Thymus (tissue), 11 donors: ENCODE data around the gene NDFIP1. TPM values are rescaled to one million over a fixed set of nuclear protein-coding genes. Genes with fewer than 3 reads are reported as not detected.

Experiments used
- DNase-seq, 9 donors: peaks; one replicate each; pipeline ENCODE4 v3.0.0-alpha.2; 2013; ENCODE audit warnings: low spot score in 9 of 9, low read depth in 6 of 9, missing footprints in 1 of 9
- H3K27ac ChIP-seq, 2 donors: one replicate each; pipeline ENCODE4 v1.5.1; 2013; ENCODE audit warnings: control low read depth in 1 of 2, low read depth in 1 of 2, low read length in 1 of 2, mild to moderate bottlenecking in 1 of 2, moderate library complexity in 1 of 2
- H3K27me3 ChIP-seq, 2 donors: one replicate each; pipeline ENCODE4 v1.5.1; 2013; ENCODE audit warnings: low read length in 1 of 2; ENCODE audit not compliant: control insufficient read depth in 2 of 2, insufficient read depth in 1 of 2
- H3K36me3 ChIP-seq, 2 donors: one replicate each; pipeline ENCODE4 v1.5.1; 2013; ENCODE audit warnings: low read length in 1 of 2, mild to moderate bottlenecking in 1 of 2, moderate library complexity in 1 of 2; ENCODE audit not compliant: control insufficient read depth in 2 of 2, insufficient read depth in 2 of 2
- H3K4me1 ChIP-seq, 2 donors: one replicate each; pipeline ENCODE4 v1.5.1; 2013; ENCODE audit warnings: low read length in 2 of 2; ENCODE audit not compliant: control insufficient read depth in 2 of 2, insufficient read depth in 2 of 2
- H3K4me3 ChIP-seq, 2 donors: one replicate each; pipeline ENCODE4 v1.5.1; 2013; ENCODE audit warnings: low read length in 2 of 2, control low read depth in 1 of 2, mild to moderate bottlenecking in 1 of 2
- H3K9me3 ChIP-seq, 2 donors: one replicate each; pipeline ENCODE4 v1.5.1; 2013; ENCODE audit warnings: low read length in 1 of 2, mild to moderate bottlenecking in 1 of 2; ENCODE audit not compliant: control insufficient read depth in 2 of 2, insufficient read depth in 1 of 2
- WGBS: extraction: QIAGEN DNeasy Blood & Tissue Kit; methylation state at CpG from one replicate; pipeline ENCODE4 v1.1.7; 2013; 5-methylcytosine and 5-hydroxymethylcytosine counted together
- polyA plus RNA-seq: library from polyadenylated mRNA; stranded (reverse); fragments of 200-250 nt; gene quantifications from one replicate; pipeline ENCODE4 v1.2.3, GENCODE V29; 2013
- total RNA-seq: library from RNA; stranded (reverse); fragments of 120-200 nt; gene quantifications from one replicate; pipeline ENCODE4 v1.2.4, GENCODE V29; 2013
- donor health status: healthy.

NDFIP1 gene
- total and polyA plus RNA-seq, 2 donors: 39.7 to 121 TPM

DNA sequence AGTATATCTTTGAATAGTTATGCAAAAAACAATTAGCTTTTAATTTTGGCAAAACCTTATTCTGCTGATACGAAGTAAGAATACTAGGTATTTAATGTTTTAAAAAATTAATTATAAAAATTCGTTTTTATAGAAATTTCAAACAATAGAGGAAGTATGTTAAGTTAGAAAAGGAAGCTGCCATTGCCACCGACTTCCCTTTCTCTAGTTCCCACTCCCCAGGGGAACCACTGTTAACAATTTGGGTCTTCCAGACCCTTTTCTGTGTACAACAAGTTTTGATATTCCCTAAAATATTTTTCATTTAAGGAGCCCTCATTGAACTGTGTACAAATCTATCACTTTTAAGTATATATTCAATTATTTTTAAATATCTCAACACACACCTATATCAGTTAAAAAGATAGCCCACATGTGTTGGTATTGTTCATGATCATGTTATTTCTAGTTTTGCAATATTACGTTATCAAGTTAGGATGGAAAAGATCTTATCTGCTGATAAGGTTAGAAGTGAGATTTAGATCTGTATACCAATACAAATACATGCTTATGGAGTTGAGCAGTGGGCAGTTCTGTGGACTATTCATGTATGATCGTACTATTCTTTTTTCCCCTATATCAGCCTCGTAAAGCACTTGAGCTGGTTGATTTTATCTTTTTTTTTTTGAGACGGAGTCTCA lies 25.9 kb downstream of the NDFIP1 start:
- peaks cover 12 to 40% of the 10 kb centered on the region in 2 donors for H3K36me3 ChIP-seq

DNA sequence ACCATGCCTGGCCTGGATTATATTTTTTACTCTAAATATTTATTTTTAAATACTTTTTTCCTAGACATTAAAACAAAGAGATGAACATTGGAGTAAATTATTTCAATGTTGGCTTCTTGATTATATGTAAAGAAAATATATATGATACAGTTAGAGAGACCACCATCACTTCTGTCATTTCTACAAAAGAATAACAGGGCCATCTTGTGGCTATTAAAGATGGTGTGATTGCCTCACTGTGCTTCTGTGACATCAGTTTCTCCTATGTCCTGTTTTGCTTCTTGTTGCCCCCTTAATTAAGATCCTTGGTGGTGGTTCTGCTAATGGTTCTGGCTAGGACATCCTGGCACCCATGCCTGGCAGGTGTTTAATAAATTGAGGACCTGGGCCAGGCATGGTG lies 32.9 kb downstream of the NDFIP1 start:
- Histone ChIP-seq H3K4me3 (no peak overlapping the region), H3K27ac (no peak overlapping the region), H3K27me3 (no peaks in the 10 kb centered on the region), H3K4me1 (no peaks in the 10 kb centered on the region), H3K9me3 (no peaks in the 10 kb centered on the region), H3K36me3 (peaks cover 19 to 39% of the 10 kb centered on the region in 2 donors)
- DNase-seq: peak in 1 of 9 donors; percentile 23

More for the DNA sequence above, 25.9 kb downstream of the NDFIP1 start:
- Histone ChIP-seq H3K27ac (no peak overlapping the region), H3K27me3 (no peaks in the 10 kb centered on the region), H3K4me3 (no peak overlapping the region), H3K9me3 (no peaks in the 10 kb centered on the region), H3K4me1 (no peaks in the 10 kb centered on the region)
- 63% methylated on average over 7 of the region's 7 CpGs for WGBS
- no peak for DNase-seq

DNA sequence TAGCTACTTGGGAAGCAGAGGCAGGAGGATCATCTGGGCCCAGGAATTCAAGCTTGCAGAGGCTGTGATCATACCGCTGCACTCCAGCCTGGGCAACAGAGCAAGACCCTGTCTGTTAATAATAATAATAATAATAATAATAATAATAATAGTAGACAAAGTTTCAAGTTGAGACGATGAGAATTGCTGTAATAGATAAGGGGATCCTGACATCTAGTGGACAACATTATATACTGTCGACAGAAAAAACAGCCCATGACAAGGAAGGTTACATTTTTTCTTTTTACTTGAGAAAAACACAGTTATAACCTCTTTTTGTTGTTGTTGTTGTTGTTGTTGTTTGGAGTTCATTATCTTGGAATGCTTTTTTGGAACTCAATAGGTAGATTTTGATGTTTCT lies 35.3 kb downstream of the NDFIP1 start:
- WGBS: 53% methylated on average over 3 of the region's 3 CpGs
- Histone ChIP-seq H3K27me3 (no peaks in the 10 kb centered on the region), H3K27ac (no peak overlapping the region), H3K9me3 (no peaks in the 10 kb centered on the region), H3K4me3 (no peak overlapping the region), H3K36me3 (peaks cover 14 to 42% of the 10 kb centered on the region in 2 donors), H3K4me1 (no peaks in the 10 kb centered on the region)
- DNase-seq: peak in 6 of 9 donors; percentile 13 to 54 (median 29)

DNA sequence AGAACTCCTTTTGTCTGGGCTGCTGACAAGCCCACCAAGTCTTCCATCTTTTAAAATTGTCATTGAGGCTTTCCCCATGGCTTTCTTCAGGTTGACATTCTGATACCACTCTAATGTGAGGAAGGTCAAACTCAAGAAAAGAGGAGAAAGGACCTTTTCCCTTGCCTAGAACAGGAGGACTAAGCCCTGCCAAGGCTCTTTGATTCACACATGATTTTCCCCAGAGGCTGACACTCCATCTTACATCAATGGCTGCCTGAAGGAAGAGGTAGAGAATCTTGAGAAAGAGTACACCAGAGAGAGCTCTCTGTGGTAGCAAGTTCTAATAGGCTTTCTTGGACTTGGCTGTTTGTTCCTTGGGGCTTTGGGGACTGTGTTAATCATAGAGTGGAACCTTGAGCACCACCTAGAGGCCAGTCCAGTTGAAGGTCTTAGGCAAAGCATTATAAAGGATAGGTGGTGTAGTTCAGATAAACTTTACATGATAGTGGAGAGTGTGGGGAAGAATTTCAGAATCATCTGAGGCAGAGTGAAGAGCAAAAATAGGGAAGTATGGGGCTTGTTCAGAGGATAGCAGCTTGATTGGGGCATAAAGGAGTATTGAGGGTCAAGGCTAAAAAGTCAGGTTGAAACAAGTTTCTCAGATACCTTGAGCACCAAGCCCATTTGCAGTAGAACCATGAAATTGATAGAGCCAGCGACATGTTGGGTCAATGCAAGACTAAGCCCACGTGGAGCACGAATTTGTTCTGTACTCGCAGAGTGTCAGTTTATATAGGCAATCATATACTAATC lies 36.7 kb downstream of the NDFIP1 start:
- Histone ChIP-seq H3K36me3 (peaks cover 14 to 44% of the 10 kb centered on the region in 2 donors), H3K27ac (no peak overlapping the region), H3K9me3 (no peaks in the 10 kb centered on the region), H3K4me3 (no peak overlapping the region), H3K4me1 (no peaks in the 10 kb centered on the region), H3K27me3 (no peaks in the 10 kb centered on the region)
- WGBS: 96% methylated on average over 4 of the region's 4 CpGs
- DNase-seq: peak in 8 of 9 donors; percentile 33 to 79 (median 46)

DNA sequence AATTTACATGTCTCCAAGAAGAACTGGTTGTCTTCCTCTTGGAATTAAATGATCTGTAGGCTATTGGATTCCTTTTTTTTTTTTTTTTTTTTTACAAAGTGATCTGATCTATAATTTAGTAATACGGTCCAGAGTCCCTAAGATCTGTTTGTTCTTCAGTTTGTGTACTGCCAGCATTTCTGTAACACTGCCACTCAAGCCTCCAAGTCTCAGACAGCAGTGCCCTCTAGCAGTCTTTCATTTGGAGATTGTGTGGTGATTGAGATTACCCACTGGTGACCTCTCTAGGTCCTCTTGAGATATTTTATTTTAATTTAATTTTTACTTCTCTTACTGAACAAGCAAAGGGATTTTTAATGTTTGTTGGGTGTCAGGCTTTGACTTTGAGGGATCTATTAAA lies 40.8 kb downstream of the NDFIP1 start:
- 91% methylated on average over 1 of the region's 1 CpG for WGBS
- H3K9me3 ChIP-seq: no peaks in the 10 kb centered on the region
- H3K27ac ChIP-seq: no peak overlapping the region
- no peaks in the 10 kb centered on the region for H3K27me3 ChIP-seq
- peaks cover 8 to 30% of the 10 kb centered on the region in 2 donors for H3K36me3 ChIP-seq
- no peaks in the 10 kb centered on the region for H3K4me1 ChIP-seq
- DNase-seq: no peak
- no peak overlapping the region for H3K4me3 ChIP-seq

DNA sequence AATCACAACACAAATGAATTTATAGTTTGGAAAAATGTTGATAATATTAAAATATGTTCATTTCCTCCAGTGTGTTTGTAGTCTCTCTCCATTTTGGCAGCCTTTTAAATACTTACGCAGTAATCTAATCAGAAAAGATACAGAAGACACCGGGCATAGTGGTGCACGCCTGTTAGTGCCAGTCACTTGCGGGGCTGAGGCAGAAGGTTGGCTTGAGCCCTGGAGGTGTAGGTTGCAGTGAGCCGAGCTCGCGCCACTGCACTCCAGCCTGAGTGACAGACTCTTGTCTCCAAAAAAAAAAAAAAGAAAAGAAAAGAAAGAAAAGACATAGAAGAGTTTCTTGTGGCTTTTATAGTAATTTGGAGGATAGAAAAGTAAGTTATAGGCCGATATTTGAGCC lies 41.9 kb downstream of the NDFIP1 start:
- WGBS: 95% methylated on average over 8 of the region's 8 CpGs
- Histone ChIP-seq H3K27me3 (no peaks in the 10 kb centered on the region), H3K4me3 (no peak overlapping the region), H3K27ac (no peak overlapping the region), H3K9me3 (no peaks in the 10 kb centered on the region), H3K36me3 (peaks cover 0 to 23% of the 10 kb centered on the region in 2 donors), H3K4me1 (no peaks in the 10 kb centered on the region)
- DNase-seq: no peak

DNA sequence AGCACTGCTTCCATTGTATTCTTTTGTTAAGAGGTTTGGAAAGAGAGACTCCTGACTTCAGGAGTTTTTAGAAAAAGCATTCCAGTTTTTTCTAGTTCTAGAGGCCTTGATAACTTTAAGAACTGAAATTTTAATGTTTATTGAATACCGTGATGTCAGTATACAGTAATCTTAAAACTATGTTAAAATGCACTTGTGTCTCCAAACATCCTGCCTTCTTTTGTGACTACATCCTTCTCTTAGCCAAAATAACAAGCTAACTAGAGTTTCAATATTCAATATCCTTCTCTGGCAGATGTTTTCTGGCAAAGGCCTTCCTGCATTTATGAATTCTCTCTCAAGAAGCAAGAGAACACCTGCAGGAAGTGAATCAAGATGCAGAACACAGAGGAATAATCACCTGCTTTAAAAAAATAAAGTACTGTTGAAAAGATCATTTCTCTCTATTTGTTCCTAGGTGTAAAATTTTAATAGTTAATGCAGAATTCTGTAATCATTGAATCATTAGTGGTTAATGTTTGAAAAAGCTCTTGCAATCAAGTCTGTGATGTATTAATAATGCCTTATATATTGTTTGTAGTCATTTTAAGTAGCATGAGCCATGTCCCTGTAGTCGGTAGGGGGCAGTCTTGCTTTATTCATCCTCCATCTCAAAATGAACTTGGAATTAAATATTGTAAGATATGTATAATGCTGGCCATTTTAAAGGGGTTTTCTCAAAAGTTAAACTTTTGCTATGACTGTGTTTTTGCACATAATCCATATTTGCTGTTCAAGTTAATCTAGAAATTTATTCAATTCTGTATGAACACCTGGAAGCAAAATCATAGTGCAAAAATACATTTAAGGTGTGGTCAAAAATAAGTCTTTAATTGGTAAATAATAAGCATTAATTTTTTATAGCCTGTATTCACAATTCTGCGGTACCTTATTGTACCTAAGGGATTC lies 43.1 kb downstream of the NDFIP1 start:
- DNase-seq: peak; percentile 23 to 79 (median 63)
- H3K4me1 ChIP-seq: no peaks in the 10 kb centered on the region
- H3K9me3 ChIP-seq: no peaks in the 10 kb centered on the region
- 64% methylated on average over 3 of the region's 3 CpGs for WGBS
- no peaks in the 10 kb centered on the region for H3K27me3 ChIP-seq
- no peak overlapping the region for H3K4me3 ChIP-seq
- no peak overlapping the region for H3K27ac ChIP-seq
- peaks cover 0 to 14% of the 10 kb centered on the region in 2 donors for H3K36me3 ChIP-seq

DNA sequence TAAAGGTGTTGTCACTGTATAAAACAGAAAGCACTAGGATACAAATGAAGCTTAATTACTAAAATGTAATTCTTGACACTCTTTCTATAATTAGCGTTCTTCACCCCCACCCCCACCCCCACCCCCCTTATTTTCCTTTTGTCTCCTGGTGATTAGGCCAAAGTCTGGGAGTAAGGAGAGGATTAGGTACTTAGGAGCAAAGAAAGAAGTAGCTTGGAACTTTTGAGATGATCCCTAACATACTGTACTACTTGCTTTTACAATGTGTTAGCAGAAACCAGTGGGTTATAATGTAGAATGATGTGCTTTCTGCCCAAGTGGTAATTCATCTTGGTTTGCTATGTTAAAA lies 43.8 kb downstream of the NDFIP1 start:
- no peak overlapping the region for H3K27ac ChIP-seq
- no peaks in the 10 kb centered on the region for H3K9me3 ChIP-seq
- DNase-seq: no peak
- peaks cover 0 to 9% of the 10 kb centered on the region in 2 donors for H3K36me3 ChIP-seq
- H3K4me1 ChIP-seq: no peaks in the 10 kb centered on the region
- 95% methylated on average over 1 of the region's 1 CpG for WGBS
- H3K27me3 ChIP-seq: no peaks in the 10 kb centered on the region
- H3K4me3 ChIP-seq: no peak overlapping the region
